ENCODE data around the gene ZFHX2.

DNA sequence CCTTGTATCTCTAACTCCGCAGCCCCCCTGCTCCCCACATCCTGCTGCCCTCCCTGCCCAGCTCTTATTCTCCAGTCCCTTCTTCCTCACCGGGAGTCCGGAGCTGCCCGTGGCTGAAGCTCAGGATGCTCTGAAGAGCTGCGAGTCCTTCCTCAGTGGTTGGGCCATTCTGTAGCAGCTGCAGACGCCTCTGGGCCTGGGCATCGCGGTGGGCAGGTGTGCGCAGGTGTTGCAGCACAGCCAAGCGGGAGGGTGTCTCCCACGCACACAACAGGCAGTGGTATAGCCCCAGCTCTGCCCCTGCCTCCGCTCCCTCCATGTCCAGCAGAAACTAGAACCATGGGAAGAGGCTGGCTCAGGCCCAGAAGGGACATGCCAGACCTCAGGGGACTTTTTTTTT is 20.2 kb downstream of the ZFHX2 start:
- no peak for TF ChIP-seq CTCF (IDR thresholded peaks at IDR 0.05)
- TF ChIP-seq YY1 (IDR thresholded peaks at IDR 0.05; ENCODE audit: low read depth) = no peak
- TF ChIP-seq RAD21 (IDR thresholded peaks at IDR 0.05; ENCODE audit: low read length) = no peak
- no peak for TF ChIP-seq ZBTB33 (IDR thresholded peaks at IDR 0.05; ENCODE audit: borderline replicate concordance, low read depth)
- TF ChIP-seq SIN3A (IDR thresholded peaks at IDR 0.05; ENCODE audit: borderline replicate concordance, low read depth, low read length) = no peak

All from SK-N-SH (cell line).